GM21825 (cell line): ENCODE measurements around the gene GTPBP2.
"Not testable (repeated sequence)": the region's sequence is repeated elsewhere in the genome, so short reads cannot be mapped to it uniquely, and the experiment has no call there.

Experiments
- ATAC-seq: cut with Tn5 transposase; IDR thresholded peaks from one replicate; pipeline ENCODE4 v1.9.1; 2021; ENCODE audit warnings: mild to moderate bottlenecking, moderate library complexity; ENCODE audit not compliant: unreplicated experiment

Gene GTPBP2

GRCh38 chr6:43629104-43629504 lies at the start of gene GTPBP2:
TSS of gene GTPBP2 (minus strand) at chr6:43629264. CDS start at chr6:43629162, 102 bp downstream.
- peak; percentile 80 for ATAC-seq

- no peak for ATAC-seq
Observed at GRCh38 chr6:43678341-43678740, 49.3 kb upstream of the GTPBP2 start.

- ATAC-seq = no peak
Observed at GRCh38 chr6:43677759-43678158, 48.7 kb upstream of the GTPBP2 start.

- no peak for ATAC-seq
Observed at GRCh38 chr6:43676962-43677606, 48.0 kb upstream of the GTPBP2 start.

- no peak for ATAC-seq
Observed at GRCh38 chr6:43674921-43675320, 45.9 kb upstream of the GTPBP2 start.

- no peak for ATAC-seq
Observed at GRCh38 chr6:43674291-43674690, 45.2 kb upstream of the GTPBP2 start.

GRCh38 chr6:43673444-43674084 lies 44.5 kb upstream of the GTPBP2 start:
- ATAC-seq = no peak

- no peak for ATAC-seq
Observed at GRCh38 chr6:43671801-43672690, 43.0 kb upstream of the GTPBP2 start.

GRCh38 chr6:43671011-43671800 lies 42.1 kb upstream of the GTPBP2 start:
- ATAC-seq = no peak

GRCh38 chr6:43670623-43670986 lies 41.5 kb upstream of the GTPBP2 start:
- ATAC-seq = no peak

- ATAC-seq = no peak
Observed at GRCh38 chr6:43669922-43670622, 41.0 kb upstream of the GTPBP2 start.

- no peak for ATAC-seq
Observed at GRCh38 chr6:43669050-43669921, 40.2 kb upstream of the GTPBP2 start.

- ATAC-seq = peak; percentile 42
Observed at GRCh38 chr6:43668151-43669028, 39.3 kb upstream of the GTPBP2 start.

GRCh38 chr6:43667245-43668150 lies 38.4 kb upstream of the GTPBP2 start:
- ATAC-seq = peak; percentile 56

GRCh38 chr6:43666196-43666920 lies 37.3 kb upstream of the GTPBP2 start:
- no peak for ATAC-seq

GRCh38 chr6:43665376-43665775 lies 36.3 kb upstream of the GTPBP2 start:
- ATAC-seq = no peak

GRCh38 chr6:43662948-43663347 lies 33.9 kb upstream of the GTPBP2 start:
- ATAC-seq = not testable (repeated sequence)
